Measurements from ENCODE around the gene PCSK4. TPM values are rescaled to one million over a fixed set of nuclear protein-coding genes. Genes with fewer than 3 reads are reported as not detected.

The PCSK4 gene
- total and polyA plus RNA-seq, 2 of the 4 experiments (the other 2 are of a cell fraction) = 0.72 to 1.7 TPM

DNA sequence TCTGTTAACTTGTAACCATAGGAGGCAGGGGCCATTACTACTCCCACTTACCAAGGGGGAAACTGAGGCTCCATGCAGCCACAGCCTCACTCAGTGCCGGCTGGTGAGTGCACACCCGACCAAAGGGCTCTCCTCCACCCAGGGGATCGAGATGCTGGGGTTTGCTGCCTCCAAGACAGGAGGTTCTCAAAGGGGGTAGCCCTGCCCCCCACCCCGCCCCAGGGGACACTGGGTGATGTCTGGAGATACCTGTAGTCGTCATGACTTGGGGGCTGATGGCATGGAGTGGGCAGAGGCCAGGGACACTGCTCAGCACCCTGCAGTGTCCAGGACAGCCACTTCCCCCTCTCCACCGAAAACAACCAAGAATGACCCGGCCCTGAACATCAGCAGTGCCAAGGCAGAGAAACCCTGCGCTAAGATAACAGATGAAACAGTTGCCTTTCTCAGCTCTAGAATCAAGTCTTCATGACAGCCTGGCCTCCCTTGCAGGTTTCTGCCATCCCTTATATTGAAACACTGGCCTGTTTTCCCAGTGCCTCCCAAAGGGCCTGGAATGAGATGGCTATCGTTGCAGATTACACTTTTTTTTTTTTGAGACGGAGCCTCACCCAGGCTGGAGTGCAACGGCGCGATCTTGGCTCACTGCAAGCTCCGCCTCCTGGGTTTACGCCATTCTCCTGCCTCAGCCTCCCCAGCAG is 4.1 kb upstream of the PCSK4 start:
- no peak for DNase-seq
- CTCF ChIA-PET = no interaction called here
- Histone ChIP-seq H3K14ac (replicated peaks; ENCODE audit: low read depth, low read length) (no peak overlapping the region), H2AK5ac (ENCODE audit: low read depth, low read length) (no peak overlapping the region), H3K9ac (ENCODE audit: low read depth, low read length) (no peak overlapping the region), H3K4ac (ENCODE audit: low read depth, low read length) (no peak overlapping the region), H3K4me2 (ENCODE audit: low read depth, low read length) (no peak overlapping the region), H3K23ac (ENCODE audit: low read depth, low read length) (no peak overlapping the region), H3K4me3 (ENCODE audit: insufficient read depth, low read depth, low read length) (no peak overlapping the region), H3K18ac (ENCODE audit: low read depth, low read length) (no peak overlapping the region), H4K20me1 (ENCODE audit: insufficient read depth, low read length) (peaks cover 3% of the 10 kb centered on the region; the same call in 1 of the 2 replicates), H4K91ac (ENCODE audit: insufficient read depth, low read depth, low read length) (no peak overlapping the region), H3K27me3 (ENCODE audit: control insufficient read depth, insufficient read depth, low read length) (peaks cover 13% of the 10 kb centered on the region; the same call in 1 of the 2 replicates), H2AK9ac (replicated peaks; ENCODE audit: low read depth, low read length, poor library complexity) (no peak overlapping the region), H2BK20ac (ENCODE audit: low read depth, low read length) (no peak overlapping the region), H3K4me1 (ENCODE audit: control insufficient read depth, insufficient read depth, low read length) (peaks cover 9% of the 10 kb centered on the region), H4K5ac (ENCODE audit: low read depth, low read length) (no peak overlapping the region), H2BK15ac (ENCODE audit: low read depth, low read length) (no peak overlapping the region), H3K56ac (ENCODE audit: extremely low read depth, insufficient read depth, low read length) (no peak overlapping the region), H4K8ac (ENCODE audit: low read depth in 2 of 2, low read length in 2 of 2) (no peak overlapping the region), H3K79me1 (ENCODE audit: low read depth in 1 of 2, low read length in 2 of 2) (no peaks in the 10 kb centered on the region), H2BK120ac (ENCODE audit: low read depth, low read length) (no peak overlapping the region), H3K9me1 (ENCODE audit: insufficient read depth, low read length) (no peaks in the 10 kb centered on the region), H3K27ac (ENCODE audit: insufficient read depth, low read length) (no peak overlapping the region), H3K9me3 (ENCODE audit: control insufficient read depth, insufficient read depth, low read length) (no peaks in the 10 kb centered on the region), H2AFZ (replicated peaks; ENCODE audit: low read length, poor library complexity) (no peak overlapping the region), H3K36me3 (ENCODE audit: control insufficient read depth, insufficient read depth, low read length) (no peaks in the 10 kb centered on the region), H2BK5ac (ENCODE audit: low read depth, low read length, poor library complexity, severe bottlenecking) (no peak overlapping the region)
- intact Hi-C loops (cut with micrococcal nuclease) = no loop called here
- dilution Hi-C loops (cut with HindIII; ENCODE audit: low sequenced_read_pairs, unreplicated experiment) = no loop called here
- no TSS peak for BruUV-seq (replicated peaks)
- ATAC-seq (ENCODE audit: low read depth) = no peak
- in situ Hi-C loops (cut with MboI; ENCODE audit: low sequenced_read_pairs) = no loop called here
- TF ChIP-seq RFX5 (IDR thresholded peaks at IDR 0.05; ENCODE audit: low read depth, low read length) = no peak
- 62% methylated on average over 11 of the region's 15 CpGs; no CpG with 5 or more reads in 1 of the 2 experiments for WGBS, 2 experiments (ENCODE audit: extremely low coverage in 2 of 2, insufficient read length in 1 of 2)
- POLR2A ChIA-PET (ENCODE audit: unreplicated experiment) = no interaction called here

All from IMR-90 (cell line).